Lung (tissue), 16 donors: Measurements from ENCODE around the gene SUN3. TPM values are rescaled to one million over a fixed set of nuclear protein-coding genes. Genes with fewer than 3 reads are reported as not detected.

Source experiments
- ATAC-seq: fragments of 200-7000 bp; cut with Tn5 transposase; one replicate; pipeline ENCODE4 v1.9.1; 2020; ENCODE audit warnings: moderate number of reproducible peaks; ENCODE audit not compliant: insufficient read depth, low FRiP score
- DNase-seq, 3 donors: peaks; one replicate each; pipeline ENCODE4 v3.0.0-alpha.2; 2013 to 2017
- H3K27ac ChIP-seq, 2 donors: one replicate each; pipeline ENCODE4 v1.5.1; 2013; ENCODE audit warnings: mild to moderate bottlenecking in 2 of 2, moderate library complexity in 2 of 2, control low read depth in 1 of 2, inconsistent platforms in 1 of 2, low read depth in 1 of 2, low read length in 1 of 2
- H3K27me3 ChIP-seq, 3 donors: one replicate each; pipeline ENCODE4 v1.5.1; 2013; ENCODE audit warnings: low read length in 2 of 3; ENCODE audit not compliant: control insufficient read depth in 3 of 3, insufficient read depth in 3 of 3
- H3K36me3 ChIP-seq, 4 donors: one replicate each; pipeline ENCODE4 v1.5.1; 2013; ENCODE audit warnings: low read length in 4 of 4, mild to moderate bottlenecking in 1 of 4, moderate library complexity in 1 of 4; ENCODE audit not compliant: control insufficient read depth in 4 of 4, insufficient read depth in 4 of 4
- H3K4me1 ChIP-seq, 5 donors: one replicate each; pipeline ENCODE4 v1.5.1; 2013; ENCODE audit warnings: low read length in 5 of 5, mild to moderate bottlenecking in 2 of 5, moderate library complexity in 1 of 5; ENCODE audit not compliant: control insufficient read depth in 5 of 5, insufficient read depth in 5 of 5
- H3K4me3 ChIP-seq: one replicate; pipeline ENCODE4 v1.5.1; 2013; ENCODE audit warnings: mild to moderate bottlenecking, control low read depth, moderate library complexity
- H3K9ac ChIP-seq, 2 donors: one replicate each; pipeline ENCODE4 v1.5.1; 2013; ENCODE audit warnings: low read length in 2 of 2, control low read depth in 1 of 2; ENCODE audit not compliant: insufficient read depth in 1 of 2
- H3K9me3 ChIP-seq, 4 donors: one replicate each; pipeline ENCODE4 v1.5.1; 2013; ENCODE audit warnings: low read length in 3 of 4, mild to moderate bottlenecking in 1 of 4, moderate library complexity in 1 of 4; ENCODE audit not compliant: control insufficient read depth in 4 of 4, insufficient read depth in 3 of 4
- CTCF ChIP-seq: IDR thresholded peaks from 2 replicates; pipeline ENCODE4 v1.5.1; 2012; ENCODE audit warnings: mild to moderate bottlenecking; ENCODE audit errors: control extremely low read depth, extremely low read depth
- WGBS, 2 donors: extraction: QIAGEN DNeasy Blood & Tissue Kit; methylation state at CpG; one replicate each; pipeline ENCODE4 v1.1.7; 2013; 5-methylcytosine and 5-hydroxymethylcytosine counted together
- long read RNA-seq, 5 donors: transcript quantifications; one replicate each; lab custom pipeline, GENCODE V29; 2026
- polyA plus RNA-seq, 2 donors: library from polyadenylated mRNA; stranded (reverse); fragments of 200-250 nt; gene quantifications; one replicate each; pipeline ENCODE4 v1.2.1, GENCODE V29; 2013
- total RNA-seq, 2 donors: library from RNA; depleted of rRNA in 1 of 2; stranded (reverse); fragments of >200 nt in 1 of 2; gene quantifications; one replicate each; pipeline ENCODE4 v1.2.1, GENCODE V29; 2014 to 2021
- donor health status: control.
- donor health status: control.
- donor health status: Bipolar disorder and iron deficiency.
- donor health status: healthy.
- donor health status: DM: yes; HTN: yes; CAD: no.

SUN3 gene
- total RNA-seq, result not detected
- polyA plus RNA-seq, result under 1 TPM; 0.18 to 0.53 TPM
- long read RNA-seq, donor 1, result 0 reads
- long read RNA-seq, donor 2, result 0 reads
- long read RNA-seq, donor 3, result 0 reads
- long read RNA-seq, donor 4, result 0 reads
- long read RNA-seq, donor 5, result 0 reads

- WGBS, 2 donors, result 79 to 93% methylated on average over 6 of the region's 6 CpGs
- peaks cover 0 to 2% (median 0%) of the 10 kb centered on the region in 4 donors for H3K9me3 ChIP-seq
- no peak for TF ChIP-seq CTCF
- H3K27ac ChIP-seq, result no peak within 1 kb of the TSS
- no peak within 1 kb of the TSS for H3K9ac ChIP-seq
- H3K4me3 ChIP-seq, result no peak within 1 kb of the TSS
- peaks cover 0 to 8% (median 5%) of the 10 kb centered on the region in 3 donors for H3K27me3 ChIP-seq
- ATAC-seq (no peak), DNase-seq (no peak)
- no peaks in the 10 kb centered on the region for H3K4me1 ChIP-seq
- H3K36me3 ChIP-seq, result no peaks in the 10 kb centered on the region
These were observed at the start of gene SUN3 for GRCh38 chr7:48028938-48029337. Gene SUN3 (minus strand): TSS chr7:48029107. CDS start chr7:48028938, 169 bp downstream.

DNA sequence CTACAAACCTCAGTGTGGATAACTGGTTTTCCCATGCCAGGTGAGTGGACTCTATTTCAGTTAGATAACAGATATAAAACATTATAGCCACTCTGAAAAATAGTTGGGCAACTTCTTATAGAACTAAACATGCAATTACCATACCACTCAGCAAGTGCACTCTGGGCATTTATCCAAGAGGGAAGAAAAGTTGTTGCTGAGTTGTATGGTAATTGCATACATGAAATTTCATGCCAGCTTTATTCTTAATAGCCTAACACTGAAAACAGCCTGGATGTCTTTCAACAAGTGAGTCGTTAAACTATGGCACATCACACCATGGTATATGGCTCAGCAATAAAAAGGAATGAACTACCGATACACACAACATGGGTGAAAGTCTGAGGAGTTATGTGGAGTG is 49.6 kb upstream of the SUN3 start:
- 74 to 85% methylated on average over 2 of the region's 2 CpGs for WGBS, 2 donors
- no peaks in the 10 kb centered on the region for H3K27me3 ChIP-seq
- H3K36me3 ChIP-seq, result no peaks in the 10 kb centered on the region
- DNase-seq (peak in 2 of 3 donors; percentile 34 to 55), ATAC-seq (no peak)
- no peak overlapping the region for H3K27ac ChIP-seq
- no peak overlapping the region for H3K9ac ChIP-seq
- peaks cover 0 to 2% (median 0%) of the 10 kb centered on the region in 5 donors for H3K4me1 ChIP-seq
- H3K4me3 ChIP-seq, result no peak overlapping the region
- H3K9me3 ChIP-seq, result no peaks in the 10 kb centered on the region
- TF ChIP-seq CTCF, result no peak

- H3K9ac ChIP-seq, result no peak overlapping the region
- 63 to 70% methylated on average over 1 of the region's 1 CpG for WGBS, 2 donors
- H3K9me3 ChIP-seq, result no peaks in the 10 kb centered on the region
- no peak overlapping the region for H3K4me3 ChIP-seq
- H3K27ac ChIP-seq, result no peak overlapping the region
- H3K4me1 ChIP-seq, result no peaks in the 10 kb centered on the region
- TF ChIP-seq CTCF, result no peak
- DNase-seq (no peak), ATAC-seq (no peak)
- no peaks in the 10 kb centered on the region for H3K36me3 ChIP-seq
- no peaks in the 10 kb centered on the region for H3K27me3 ChIP-seq
These were observed 48.5 kb upstream of the SUN3 start for GRCh38 chr7:48077423-48077822.

DNA sequence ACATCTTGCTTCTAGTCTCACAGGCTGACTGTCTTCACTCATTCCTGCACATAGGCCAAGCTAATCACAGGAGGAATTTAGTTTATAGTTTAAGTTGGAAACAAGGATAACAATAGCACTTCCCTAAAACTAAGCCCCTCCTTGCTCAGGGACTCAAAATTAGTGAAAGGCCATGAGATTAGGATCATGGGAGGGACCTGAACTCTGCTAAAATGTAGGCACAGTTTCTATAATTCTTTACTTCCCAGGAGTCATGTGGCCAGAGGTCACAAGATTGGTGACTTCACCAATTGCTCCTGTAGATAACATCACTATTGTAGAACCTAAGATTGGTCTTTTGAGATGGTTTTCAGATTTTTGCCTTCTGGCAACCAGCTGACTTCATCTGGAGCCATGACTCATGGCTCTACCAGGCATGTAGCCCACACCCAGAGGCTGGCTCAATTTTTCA is 45.3 kb upstream of the SUN3 start:
- DNase-seq (no peak), ATAC-seq (no peak)
- no peaks in the 10 kb centered on the region for H3K4me1 ChIP-seq
- TF ChIP-seq CTCF, result no peak
- H3K4me3 ChIP-seq, result no peak overlapping the region
- H3K9me3 ChIP-seq, result peaks cover 0 to 2% (median under 1%) of the 10 kb centered on the region in 4 donors
- no peak overlapping the region for H3K9ac ChIP-seq
- H3K27me3 ChIP-seq, result no peaks in the 10 kb centered on the region
- peak overlapping the region in 1 of 2 donors; percentile 6 for H3K27ac ChIP-seq
- H3K36me3 ChIP-seq, result no peaks in the 10 kb centered on the region
